ENCODE measurements around the gene GYPC.
"Not testable (repeated sequence)": the region's sequence is repeated elsewhere in the genome, so short reads cannot be mapped to it uniquely, and the experiment has no call there.

GYPC gene

DNA sequence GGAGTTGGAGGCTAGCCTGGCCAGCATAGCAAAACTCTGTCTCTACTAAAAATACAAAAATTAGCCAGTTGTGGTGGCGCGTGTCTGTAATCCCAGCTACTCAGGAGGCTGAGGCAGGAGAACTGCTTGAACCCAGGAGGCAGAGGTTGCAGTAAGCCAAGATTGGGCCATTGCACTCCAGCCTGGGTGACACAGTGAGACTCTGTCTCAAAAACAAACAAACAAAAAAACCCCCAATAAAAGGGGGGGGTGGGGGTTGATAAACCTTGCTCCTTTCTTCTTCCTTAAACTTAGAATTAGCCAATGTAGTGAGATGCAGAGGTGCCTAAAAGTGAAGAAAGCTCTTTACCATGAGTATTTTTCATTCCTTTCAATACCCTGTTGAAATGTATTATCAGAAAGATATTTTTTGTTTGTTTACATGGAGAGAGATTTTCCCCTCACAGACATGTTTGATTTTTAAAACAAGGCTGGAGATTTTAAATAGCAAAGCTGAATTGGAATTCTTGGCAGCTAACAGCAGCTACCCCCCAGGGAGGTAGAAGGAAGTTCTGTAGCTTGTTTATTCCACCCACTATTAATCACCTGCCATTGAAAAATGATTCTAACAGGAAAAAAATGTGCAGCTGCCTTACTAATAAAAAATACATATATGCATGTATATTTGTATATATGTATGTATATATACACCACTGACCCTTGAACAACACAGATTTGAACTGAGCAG lies 48.6 kb downstream of the GYPC start:
- TF ChIP-seq, protein P1, sequence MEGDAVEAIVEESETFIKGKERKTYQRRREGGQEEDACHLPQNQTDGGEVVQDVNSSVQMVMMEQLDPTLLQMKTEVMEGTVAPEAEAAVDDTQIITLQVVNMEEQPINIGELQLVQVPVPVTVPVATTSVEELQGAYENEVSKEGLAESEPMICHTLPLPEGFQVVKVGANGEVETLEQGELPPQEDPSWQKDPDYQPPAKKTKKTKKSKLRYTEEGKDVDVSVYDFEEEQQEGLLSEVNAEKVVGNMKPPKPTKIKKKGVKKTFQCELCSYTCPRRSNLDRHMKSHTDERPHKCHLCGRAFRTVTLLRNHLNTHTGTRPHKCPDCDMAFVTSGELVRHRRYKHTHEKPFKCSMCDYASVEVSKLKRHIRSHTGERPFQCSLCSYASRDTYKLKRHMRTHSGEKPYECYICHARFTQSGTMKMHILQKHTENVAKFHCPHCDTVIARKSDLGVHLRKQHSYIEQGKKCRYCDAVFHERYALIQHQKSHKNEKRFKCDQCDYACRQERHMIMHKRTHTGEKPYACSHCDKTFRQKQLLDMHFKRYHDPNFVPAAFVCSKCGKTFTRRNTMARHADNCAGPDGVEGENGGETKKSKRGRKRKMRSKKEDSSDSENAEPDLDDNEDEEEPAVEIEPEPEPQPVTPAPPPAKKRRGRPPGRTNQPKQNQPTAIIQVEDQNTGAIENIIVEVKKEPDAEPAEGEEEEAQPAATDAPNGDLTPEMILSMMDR (IDR thresholded peaks at IDR 0.05; ENCODE audit: extremely low read depth, missing control alignments), result no peak
- DNase-seq (ENCODE audit: low spot score), result no peak

DNA sequence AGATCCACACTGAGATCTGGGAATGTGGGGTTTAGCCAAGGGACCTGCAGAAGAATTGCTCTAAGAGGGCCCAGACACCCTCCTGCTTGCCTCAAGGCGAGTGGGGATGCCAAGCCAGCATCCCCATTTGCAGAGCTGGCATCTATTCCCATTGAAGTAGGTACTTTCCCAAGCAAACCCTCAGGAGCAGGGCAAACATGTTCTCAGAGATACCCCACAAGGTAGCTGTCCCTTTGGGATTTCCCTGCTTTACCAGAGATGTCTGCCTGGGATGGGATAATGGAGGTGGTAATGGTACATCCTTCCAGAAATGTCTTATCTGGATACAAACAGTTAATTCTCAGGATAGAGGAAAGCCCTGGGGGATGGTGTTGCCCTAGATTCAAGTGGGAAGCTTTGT lies 51.2 kb downstream of the GYPC start:
- DNase-seq (ENCODE audit: low spot score), result no peak
- TF ChIP-seq, protein P1 (IDR thresholded peaks at IDR 0.05; ENCODE audit: extremely low read depth, missing control alignments), result no peak

DNA sequence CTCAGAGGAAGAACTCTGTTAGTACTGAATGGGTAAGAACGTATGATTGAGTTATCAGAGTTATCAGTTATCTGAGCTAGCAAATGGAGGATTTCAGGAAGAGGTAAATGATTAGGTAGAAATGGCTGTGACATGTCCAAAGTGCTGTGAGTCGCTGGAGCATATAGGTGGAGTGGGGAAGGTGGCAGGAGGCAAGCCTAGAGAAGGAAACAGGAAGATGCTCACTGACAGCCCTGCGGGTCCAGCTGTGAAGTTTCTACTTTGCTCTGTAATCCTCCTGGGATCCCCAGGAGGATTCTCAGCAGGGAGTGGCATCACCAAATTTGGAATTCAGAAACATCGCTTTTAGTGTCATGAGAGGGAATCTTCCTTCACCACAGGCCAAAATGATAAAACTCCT lies 52.0 kb downstream of the GYPC start:
- TF ChIP-seq, protein P1 (IDR thresholded peaks at IDR 0.05; ENCODE audit: extremely low read depth, missing control alignments), result no peak
- DNase-seq (ENCODE audit: low spot score), result no peak

DNA sequence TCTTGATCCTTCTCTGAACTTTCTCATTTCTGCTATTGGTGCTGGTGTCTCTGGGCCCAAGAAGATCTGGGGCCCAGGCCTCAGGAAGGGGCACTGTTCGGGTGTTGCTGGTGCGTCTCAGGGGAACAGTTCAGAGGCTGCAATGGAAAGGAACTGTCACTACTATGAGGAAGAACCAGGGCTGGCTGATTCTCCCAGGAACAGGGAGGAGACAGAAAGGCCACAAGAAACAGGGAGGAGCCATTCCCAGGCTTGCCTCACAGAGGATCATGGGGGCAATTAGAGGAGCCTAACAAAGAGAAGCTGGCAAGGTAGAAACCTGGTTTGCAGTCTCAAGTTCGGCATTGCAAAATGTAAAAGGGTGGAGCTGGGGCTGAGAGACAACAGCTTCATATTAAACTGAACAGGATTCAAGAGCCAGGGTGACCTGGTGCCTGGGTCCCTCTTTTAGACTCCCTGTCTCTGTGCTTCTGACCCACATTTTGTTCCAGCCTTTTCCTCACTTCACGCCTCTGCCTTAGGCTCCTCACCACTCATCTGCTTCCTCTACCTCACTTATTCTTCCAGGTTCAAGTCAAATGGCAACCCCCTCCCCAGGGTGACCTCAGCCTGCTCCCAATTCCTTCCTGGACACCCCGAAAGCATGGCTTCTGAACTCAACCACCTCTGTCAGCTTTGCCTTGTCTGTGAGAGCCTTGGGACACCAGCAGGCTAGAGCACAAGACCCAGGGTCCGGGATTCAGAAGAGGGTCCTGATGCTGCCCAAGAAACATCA lies 58.4 kb downstream of the GYPC start:
- TF ChIP-seq, protein P1 (IDR thresholded peaks at IDR 0.05; ENCODE audit: extremely low read depth, missing control alignments), result no peak
- DNase-seq (ENCODE audit: low spot score), result no peak

DNA sequence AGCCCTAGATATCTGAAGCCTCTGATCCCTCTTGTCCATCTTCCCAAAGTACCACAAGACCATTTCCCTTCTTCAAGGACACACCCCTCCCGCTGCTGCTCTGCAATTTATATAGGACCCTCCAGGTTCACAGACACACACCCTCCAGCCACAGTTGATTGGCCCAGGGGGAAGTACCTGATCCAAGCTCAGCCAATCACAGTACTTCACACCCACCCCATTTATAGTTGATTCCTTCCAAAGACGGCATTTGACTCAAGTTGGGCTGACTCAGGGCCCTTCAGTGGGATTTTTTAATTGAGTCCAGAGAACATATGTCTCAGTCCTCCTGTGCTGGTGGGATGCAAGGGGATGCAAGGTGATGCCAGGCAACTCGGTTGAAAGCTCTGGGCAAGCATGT lies 59.2 kb downstream of the GYPC start:
- TF ChIP-seq, protein P1 (IDR thresholded peaks at IDR 0.05; ENCODE audit: extremely low read depth, missing control alignments), result no peak
- DNase-seq (ENCODE audit: low spot score), result no peak

DNA sequence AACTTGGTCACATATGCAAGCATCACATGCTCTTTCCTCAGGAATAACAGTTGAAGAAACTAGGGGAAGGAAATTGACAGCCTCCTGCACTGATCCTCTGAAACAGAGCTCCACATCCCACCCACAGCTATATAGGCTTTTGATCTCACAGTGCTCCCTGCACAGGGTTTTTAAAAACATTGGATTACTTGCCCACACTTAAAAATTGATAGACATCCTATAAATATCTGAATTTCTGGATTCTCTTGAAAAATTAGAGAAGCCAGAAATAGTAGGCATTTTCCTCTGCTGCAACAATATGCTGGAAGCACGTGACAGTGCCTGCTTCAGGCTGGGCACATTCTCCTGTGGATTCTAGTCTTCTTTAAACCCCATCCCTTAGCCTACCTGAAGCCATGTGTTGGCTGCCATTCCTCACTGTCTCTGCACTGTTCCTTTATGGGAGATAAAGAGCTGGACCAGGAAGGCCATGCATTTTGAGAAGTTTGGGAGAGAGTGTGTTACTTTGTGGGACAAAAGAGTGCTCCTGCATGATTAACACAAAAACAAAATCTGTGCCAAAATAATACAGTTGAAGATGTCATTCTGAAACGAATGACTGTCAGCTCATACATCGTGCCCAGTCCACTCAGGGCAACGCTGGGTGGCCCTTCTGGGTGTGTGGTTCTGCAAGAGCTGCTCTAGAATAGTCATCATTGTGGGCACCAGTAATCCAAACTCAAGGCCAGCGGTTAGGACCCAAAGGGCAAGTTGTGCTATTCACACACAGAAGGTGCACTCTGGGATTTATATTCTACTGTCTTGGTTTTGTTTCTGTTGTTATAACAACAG lies 59.8 kb downstream of the GYPC start:
- DNase-seq (ENCODE audit: low spot score), result no peak
- TF ChIP-seq, protein P1 (IDR thresholded peaks at IDR 0.05; ENCODE audit: extremely low read depth, missing control alignments), result no peak

DNA sequence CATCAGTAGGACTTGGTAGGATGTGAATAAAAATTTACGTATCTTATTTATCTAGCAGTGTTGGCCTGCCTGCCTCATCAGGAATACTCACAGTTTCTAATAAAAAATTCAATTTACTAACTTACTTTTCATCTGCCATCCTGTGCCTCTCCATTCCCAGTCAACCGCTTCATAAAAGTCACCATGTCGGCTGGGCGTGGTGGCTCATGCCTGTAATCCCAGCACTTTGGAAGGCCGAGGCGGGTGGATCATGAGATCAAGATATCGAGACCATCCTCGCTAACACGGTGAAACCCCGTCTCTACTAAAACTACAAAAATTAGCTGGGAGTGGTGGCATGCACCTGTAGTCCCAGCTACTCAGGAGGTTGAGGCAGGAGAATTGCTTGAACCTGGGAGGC lies 61.3 kb downstream of the GYPC start:
- not testable (repeated sequence) for DNase-seq (ENCODE audit: low spot score)
